Tibial nerve (tissue), 4 donors: ENCODE data around the gene MAX. TPM values are rescaled to one million over a fixed set of nuclear protein-coding genes. Genes with fewer than 3 reads are reported as not detected.

ENCODE experiments used
- DNase-seq, 2 donors: peaks; one replicate each; pipeline ENCODE4 v3.0.0-alpha.2; 2019; ENCODE audit warnings: low spot score in 2 of 2
- H3K27ac ChIP-seq, 4 donors: fragments of 200-600 bp; sonication (generic) in 3 of 4; one replicate each; pipeline ENCODE4 v1.5.1; 2017 to 2019; ENCODE audit warnings: mild to moderate bottlenecking in 1 of 4
- H3K27me3 ChIP-seq, 2 donors: fragments of 200-600 bp; sonication (generic) in 1 of 2; one replicate each; pipeline versions ENCODE4 v1.5.1 to v1.6.0; 2017 to 2019
- H3K36me3 ChIP-seq, 3 donors: fragments of 200-600 bp; sonication (generic); one replicate each; pipeline ENCODE4 v1.5.1; 2018 to 2019
- H3K4me1 ChIP-seq, 4 donors: fragments of 200-600 bp; sonication (generic) in 3 of 4; one replicate each; pipeline ENCODE4 v1.5.1; 2017 to 2019
- H3K4me3 ChIP-seq, 4 donors: fragments of 200-600 bp; sonication (generic) in 3 of 4; one replicate each; pipeline ENCODE4 v1.5.1; 2017 to 2019; ENCODE audit warnings: mild to moderate bottlenecking in 1 of 4, moderate library complexity in 1 of 4
- H3K9me3 ChIP-seq, 4 donors: fragments of 200-600 bp; sonication (generic) in 3 of 4; one replicate each; pipeline ENCODE4 v1.5.1; 2017 to 2019
- CTCF ChIP-seq, 5 experiments: fragments of 200-600 bp in 3 of 5; fragments of 450-650 bp in 2 of 5; sonication (generic) in 3 of 5; IDR thresholded peaks; one replicate each; pipeline ENCODE4 v1.5.1; 2016 to 2019; ENCODE audit warnings: antibody characterized with exemption in 5 of 5, mild to moderate bottlenecking in 3 of 5, moderate library complexity in 2 of 5
- EP300 ChIP-seq, 2 donors: sonication (generic); formaldehyde crosslinking; IDR thresholded peaks; one replicate each; pipeline ENCODE4 v1.6.1; 2017; ENCODE audit warnings: antibody characterized with exemption in 2 of 2, mild to moderate bottlenecking in 1 of 2
- POLR2A ChIP-seq, 2 donors: fragments of 450-650 bp; IDR thresholded peaks; one replicate each; pipeline ENCODE4 v1.6.1; 2017; ENCODE audit warnings: antibody characterized with exemption in 2 of 2, mild to moderate bottlenecking in 2 of 2, moderate library complexity in 2 of 2
- WGBS, 2 donors: methylation state at CpG; one replicate each; pipeline ENCODE4 v1.1.5; 2018; 5-methylcytosine and 5-hydroxymethylcytosine counted together
- total RNA-seq, 4 donors: library from RNA; depleted of rRNA; stranded (reverse); fragments of >200 nt; gene quantifications; one replicate each; pipeline ENCODE4 v1.1.0, GENCODE V29; 2016

The MAX gene
- 10 to 100 TPM; 49.4 to 70.4 (median 55.6) TPM for total RNA-seq

- WGBS, 2 donors: 1% methylated on average over 37 to 38 of the region's 61 CpGs
- peak within 1 kb of the TSS; percentile 78 to 96 (median 84) for H3K4me3 ChIP-seq
- peaks cover 0 to 44% (median 37%) of the 10 kb centered on the region in 4 donors for H3K4me1 ChIP-seq
- H3K9me3 ChIP-seq: no peaks in the 10 kb centered on the region
- peaks cover 0 to 6% (median 0%) of the 10 kb centered on the region in 3 donors for H3K36me3 ChIP-seq
- no peaks in the 10 kb centered on the region for H3K27me3 ChIP-seq
- peak; percentile 95 to 96 for DNase-seq
- TF ChIP-seq CTCF (IDR thresholded peaks at IDR 0.05) (no peak), POLR2A (IDR thresholded peaks at IDR 0.05) (peak; percentile 68 to 83), EP300 (IDR thresholded peaks at IDR 0.05) (peak in 1 of 2 donors; percentile 91)
- H3K27ac ChIP-seq: peak within 1 kb of the TSS; percentile 83 to 97 (median 96)
These were observed at the start of gene MAX for GRCh38 chr14:65102441-65103149. Gene MAX, minus strand, starts transcription at chr14:65102517. Its CDS starts 178 bp downstream, at chr14:65102339.

- WGBS, 2 donors: 85 to 89% methylated on average over 6 of the region's 6 CpGs
- Histone ChIP-seq H3K36me3 (no peaks in the 10 kb centered on the region), H3K4me3 (no peak overlapping the region), H3K4me1 (peaks cover 0 to 9% (median 4%) of the 10 kb centered on the region in 4 donors), H3K9me3 (no peaks in the 10 kb centered on the region), H3K27me3 (no peaks in the 10 kb centered on the region), H3K27ac (no peak overlapping the region)
- DNase-seq: no peak
- TF ChIP-seq POLR2A (IDR thresholded peaks at IDR 0.05): no peak
- no peak for TF ChIP-seq CTCF (IDR thresholded peaks at IDR 0.05)
- no peak for TF ChIP-seq EP300 (IDR thresholded peaks at IDR 0.05)
These were observed 49.3 kb upstream of the MAX start for GRCh38 chr14:65151609-65151956.

GRCh38 chr14:65150898-65151608 is 48.7 kb upstream of the MAX start:
- Histone ChIP-seq H3K4me1 (peaks cover 0 to 4% (median under 1%) of the 10 kb centered on the region in 4 donors), H3K36me3 (no peaks in the 10 kb centered on the region), H3K27ac (no peak overlapping the region), H3K9me3 (no peaks in the 10 kb centered on the region), H3K4me3 (no peak overlapping the region), H3K27me3 (no peaks in the 10 kb centered on the region)
- 73 to 76% methylated on average over 8 of the region's 8 CpGs for WGBS, 2 donors
- TF ChIP-seq EP300 (IDR thresholded peaks at IDR 0.05): no peak
- TF ChIP-seq CTCF (IDR thresholded peaks at IDR 0.05): no peak
- TF ChIP-seq POLR2A (IDR thresholded peaks at IDR 0.05): no peak
- DNase-seq: no peak

- TF ChIP-seq EP300 (IDR thresholded peaks at IDR 0.05) (no peak), CTCF (IDR thresholded peaks at IDR 0.05) (no peak), POLR2A (IDR thresholded peaks at IDR 0.05) (no peak)
- H3K36me3 ChIP-seq: no peaks in the 10 kb centered on the region
- DNase-seq: no peak
- H3K27ac ChIP-seq: no peak overlapping the region
- no peak overlapping the region for H3K4me3 ChIP-seq
- WGBS, 2 donors: 87 to 96% methylated on average over 4 of the region's 4 CpGs
- H3K9me3 ChIP-seq: no peaks in the 10 kb centered on the region
- H3K27me3 ChIP-seq: peaks cover 0 to 8% of the 10 kb centered on the region in 2 donors
- H3K4me1 ChIP-seq: no peaks in the 10 kb centered on the region
These were observed 46.8 kb upstream of the MAX start for GRCh38 chr14:65149116-65149515.

- TF ChIP-seq CTCF (IDR thresholded peaks at IDR 0.05) (no peak), EP300 (IDR thresholded peaks at IDR 0.05) (no peak), POLR2A (IDR thresholded peaks at IDR 0.05) (no peak)
- no peak overlapping the region for H3K27ac ChIP-seq
- H3K27me3 ChIP-seq: peaks cover 0 to 14% of the 10 kb centered on the region in 2 donors
- DNase-seq: no peak
- H3K36me3 ChIP-seq: no peaks in the 10 kb centered on the region
- 74 to 100% methylated on average over 4 to 8 of the region's 8 CpGs for WGBS, 2 donors
- no peak overlapping the region for H3K4me3 ChIP-seq
- no peaks in the 10 kb centered on the region for H3K4me1 ChIP-seq
- no peaks in the 10 kb centered on the region for H3K9me3 ChIP-seq
These were observed 41.9 kb upstream of the MAX start for GRCh38 chr14:65144170-65144569.
